ENCODE results near the gene AFF1.

AFF1 gene

GRCh38 chr4:87005690-87006425 is 71.0 kb downstream of the AFF1 start:
- TF ChIP-seq EP300 (IDR thresholded peaks at IDR 0.05; ENCODE audit: borderline replicate concordance) (no peak), NFIC (IDR thresholded peaks at IDR 0.05) (no peak), CEBPB (IDR thresholded peaks at IDR 0.05) (no peak), FOXM1 (IDR thresholded peaks at IDR 0.05; ENCODE audit: borderline replicate concordance, low read depth) (no peak), TCF12 (IDR thresholded peaks at IDR 0.05; ENCODE audit: low read depth) (no peak), USF1 (IDR thresholded peaks at IDR 0.05) (no peak), ZBTB7A (IDR thresholded peaks at IDR 0.05; ENCODE audit: low read depth) (no peak), MAX (IDR thresholded peaks at IDR 0.05) (no peak)

GRCh38 chr4:87006426-87006675 is 71.5 kb downstream of the AFF1 start:
- TF ChIP-seq CEBPB (IDR thresholded peaks at IDR 0.05) (no peak), USF1 (IDR thresholded peaks at IDR 0.05) (no peak), TEAD4 (IDR thresholded peaks at IDR 0.05) (no peak), RAD21 (IDR thresholded peaks at IDR 0.05; ENCODE audit: low read depth) (0 out of 2 replicates have a peak, but pooled peaks have one; percentile 12)

- no peak; the same call in 1 of the 2 replicates for TF ChIP-seq NFIC (IDR thresholded peaks at IDR 0.05)
- TF ChIP-seq USF1 (IDR thresholded peaks at IDR 0.05): no peak
- TF ChIP-seq TAF1 (IDR thresholded peaks at IDR 0.05; ENCODE audit: low read depth): peak; percentile 96
- TF ChIP-seq TCF12 (IDR thresholded peaks at IDR 0.05; ENCODE audit: low read depth): peak; percentile 22; the same call in 1 of the 2 replicates
- peak; percentile 11; the same call in 1 of the 2 replicates for TF ChIP-seq YY1 (IDR thresholded peaks at IDR 0.05; ENCODE audit: low read depth)
- no peak for TF ChIP-seq REST (IDR thresholded peaks at IDR 0.05; ENCODE audit: low read depth)
- no peak for TF ChIP-seq EGR1 (IDR thresholded peaks at IDR 0.05)
- no peak for TF ChIP-seq TEAD4 (IDR thresholded peaks at IDR 0.05)
- TF ChIP-seq CEBPB (IDR thresholded peaks at IDR 0.05): no peak
- no peak for TF ChIP-seq FOXM1 (IDR thresholded peaks at IDR 0.05; ENCODE audit: borderline replicate concordance, low read depth)
- 0 out of 2 replicates have a peak, but pooled peaks have one; percentile 13 for TF ChIP-seq CREB1 (IDR thresholded peaks at IDR 0.05; ENCODE audit: low read depth)
- TF ChIP-seq EP300 (IDR thresholded peaks at IDR 0.05; ENCODE audit: borderline replicate concordance): peak; percentile 44; the same call in 1 of the 2 replicates
- TF ChIP-seq RAD21 (IDR thresholded peaks at IDR 0.05; ENCODE audit: low read depth): no peak; the same call in 1 of the 2 replicates
- TF ChIP-seq MAX (IDR thresholded peaks at IDR 0.05): peak; percentile 59
Measured at GRCh38 chr4:87006676-87007527, 72.1 kb downstream of the AFF1 start.

GRCh38 chr4:87007528-87008446 is 73.0 kb downstream of the AFF1 start:
- TF ChIP-seq REST (IDR thresholded peaks at IDR 0.05; ENCODE audit: low read depth) (no peak), EP300 (IDR thresholded peaks at IDR 0.05; ENCODE audit: borderline replicate concordance) (no peak), FOXM1 (IDR thresholded peaks at IDR 0.05; ENCODE audit: borderline replicate concordance, low read depth) (no peak), CREB1 (IDR thresholded peaks at IDR 0.05; ENCODE audit: low read depth) (no peak), NFIC (IDR thresholded peaks at IDR 0.05) (no peak), USF1 (IDR thresholded peaks at IDR 0.05) (no peak), RAD21 (IDR thresholded peaks at IDR 0.05; ENCODE audit: low read depth) (no peak)
